ENCODE results near the gene WDPCP. TPM values are rescaled to one million over a fixed set of nuclear protein-coding genes. Genes with fewer than 3 reads are reported as not detected.
A peak's percentile ranks its signal among the peaks of the same experiment; 100 is the strongest.
"Not testable (repeated sequence)": the region's sequence is repeated elsewhere in the genome, so short reads cannot be mapped to it uniquely, and the experiment has no call there.

The WDPCP gene
- total RNA-seq, 1 donor from 2014 or later: 12.3 TPM

GRCh38 chr2:63488118-63488713 lies 100.1 kb downstream of the WDPCP start:
- H3K27ac ChIP-seq: no peak overlapping the region
- peak; percentile 46 for TF ChIP-seq CTCF (IDR thresholded peaks at IDR 0.05)
- H3K36me3 ChIP-seq: no peaks in the 10 kb centered on the region
- ATAC-seq (no peak), DNase-seq (no peak)
- H3K4me1 ChIP-seq: no peaks in the 10 kb centered on the region
- H3K9me3 ChIP-seq: no peaks in the 10 kb centered on the region
- intact Hi-C loops (cut with DNase I): no loop called here
- no peak overlapping the region for H3K4me3 ChIP-seq
- H3K27me3 ChIP-seq (ENCODE audit: low read depth): no peaks in the 10 kb centered on the region

- ATAC-seq (no peak), DNase-seq (no peak)
- no peak overlapping the region for H3K27ac ChIP-seq
- H3K27me3 ChIP-seq (ENCODE audit: low read depth): no peaks in the 10 kb centered on the region
- no peaks in the 10 kb centered on the region for H3K4me1 ChIP-seq
- no peak overlapping the region for H3K4me3 ChIP-seq
- no peaks in the 10 kb centered on the region for H3K36me3 ChIP-seq
- no peak for TF ChIP-seq CTCF (IDR thresholded peaks at IDR 0.05)
- no peaks in the 10 kb centered on the region for H3K9me3 ChIP-seq
- intact Hi-C loops (cut with DNase I): no loop called here
Measured at GRCh38 chr2:63486861-63487290, 101.4 kb downstream of the WDPCP start.

- no peak for TF ChIP-seq CTCF (IDR thresholded peaks at IDR 0.05)
- Histone ChIP-seq H3K36me3 (no peaks in the 10 kb centered on the region), H3K9me3 (no peaks in the 10 kb centered on the region), H3K27me3 (ENCODE audit: low read depth) (no peaks in the 10 kb centered on the region), H3K4me1 (no peaks in the 10 kb centered on the region), H3K4me3 (no peak overlapping the region), H3K27ac (no peak overlapping the region)
- ATAC-seq: no peak
- intact Hi-C loops (cut with DNase I): no loop called here
- DNase-seq: no peak
Measured at GRCh38 chr2:63484901-63485300, 103.4 kb downstream of the WDPCP start.

GRCh38 chr2:63484481-63484880 lies 103.8 kb downstream of the WDPCP start:
- no peak overlapping the region for H3K27ac ChIP-seq
- intact Hi-C loops (cut with DNase I): no loop called here
- no peaks in the 10 kb centered on the region for H3K9me3 ChIP-seq
- no peaks in the 10 kb centered on the region for H3K27me3 ChIP-seq (ENCODE audit: low read depth)
- no peaks in the 10 kb centered on the region for H3K4me1 ChIP-seq
- no peaks in the 10 kb centered on the region for H3K36me3 ChIP-seq
- no peak overlapping the region for H3K4me3 ChIP-seq
- no peak for TF ChIP-seq CTCF (IDR thresholded peaks at IDR 0.05)
- ATAC-seq: no peak
- no peak for DNase-seq

GRCh38 chr2:63477686-63478085 lies 110.6 kb downstream of the WDPCP start:
- intact Hi-C loops (cut with DNase I): no loop called here
- no peaks in the 10 kb centered on the region for H3K27me3 ChIP-seq (ENCODE audit: low read depth)
- H3K9me3 ChIP-seq: no peaks in the 10 kb centered on the region
- no peak overlapping the region for H3K4me3 ChIP-seq
- no peak overlapping the region for H3K27ac ChIP-seq
- DNase-seq: no peak
- TF ChIP-seq CTCF (IDR thresholded peaks at IDR 0.05): no peak
- ATAC-seq: no peak
- no peaks in the 10 kb centered on the region for H3K4me1 ChIP-seq
- H3K36me3 ChIP-seq: no peaks in the 10 kb centered on the region

GRCh38 chr2:63469313-63469712 lies 119.0 kb downstream of the WDPCP start:
- ATAC-seq; H3K4me3 ChIP-seq; intact Hi-C loops (cut with DNase I); H3K9me3 ChIP-seq; DNase-seq; H3K27ac ChIP-seq; H3K36me3 ChIP-seq; H3K27me3 ChIP-seq (ENCODE audit: low read depth); H3K4me1 ChIP-seq: not testable (repeated sequence)
